IMR-90 (cell line): ENCODE data around the gene GIPC3. TPM values are rescaled to one million over a fixed set of nuclear protein-coding genes. Genes with fewer than 3 reads are reported as not detected.

Source experiments
- ATAC-seq: fragments of 200-7000 bp; cut with Tn5 transposase; 2 replicates; pipeline ENCODE4 v1.9.1; 2020; ENCODE audit warnings: low read depth, mild to moderate bottlenecking, moderate library complexity
- BruUV-seq: library from RNA; stranded (reverse); fragments of 400-500 nt; replicated peaks from 2 replicates; lab custom pipeline; 2021; lab: Mats Ljungman, UMichigan
- CTCF ChIA-PET: fragments of 300-600 bp; formaldehyde crosslinking; extraction: SDS; loops from one replicate; lab custom pipeline; 2021; ENCODE audit warnings: antibody characterized with exemption; lab: Yijun Ruan, JAX
- POLR2A ChIA-PET: fragments of 300-600 bp; sonication (Branson Sonifier 250); formaldehyde crosslinking; loops from one replicate; lab custom pipeline; 2022; ENCODE audit warnings: antibody characterized with exemption; ENCODE audit not compliant: unreplicated experiment; lab: Charles Lee
- DNase-seq: peaks from one replicate; pipeline ENCODE4 v3.0.0; 2013
- H2AFZ ChIP-seq: replicated peaks from 2 replicates; pipeline ENCODE3; 2013; ENCODE audit warnings: low read length, mild to moderate bottlenecking; ENCODE audit not compliant: poor library complexity
- H2AK5ac ChIP-seq: 2 replicates; pipeline ENCODE4 v1.6.1; 2013; ENCODE audit warnings: low read depth, low read length, inconsistent platforms
- H2AK9ac ChIP-seq: replicated peaks from 2 replicates; pipeline ENCODE3; 2013; ENCODE audit warnings: mild to moderate bottlenecking, low read depth, low read length, moderate library complexity; ENCODE audit not compliant: poor library complexity
- H2BK120ac ChIP-seq: 2 replicates; pipeline ENCODE4 v1.6.1; 2013; ENCODE audit warnings: low read depth, low read length, inconsistent platforms
- H2BK15ac ChIP-seq: 3 replicates; pipeline ENCODE4 v1.6.1; 2013; ENCODE audit warnings: low read depth, low read length, inconsistent platforms
- H2BK20ac ChIP-seq: 2 replicates; pipeline ENCODE4 v1.6.1; 2013; ENCODE audit warnings: low read depth, mild to moderate bottlenecking, inconsistent platforms, low read length, moderate library complexity
- H2BK5ac ChIP-seq: 2 replicates; pipeline ENCODE4 v1.6.1; 2013; ENCODE audit warnings: mild to moderate bottlenecking, low read depth, low read length, inconsistent platforms; ENCODE audit not compliant: poor library complexity, severe bottlenecking
- H3K14ac ChIP-seq: replicated peaks from 2 replicates; pipeline ENCODE4 v1.6.1; 2013; ENCODE audit warnings: low read depth, low read length, inconsistent platforms
- H3K18ac ChIP-seq: 2 replicates; pipeline ENCODE4 v1.6.1; 2013; ENCODE audit warnings: low read depth, low read length, control low read depth
- H3K23ac ChIP-seq: 2 replicates; pipeline ENCODE4 v1.6.1; 2013; ENCODE audit warnings: low read depth, low read length, inconsistent platforms
- H3K27ac ChIP-seq: 2 replicates; pipeline ENCODE4 v1.5.1; 2013; ENCODE audit warnings: mild to moderate bottlenecking, control low read depth, low read length; ENCODE audit not compliant: insufficient read depth
- H3K27me3 ChIP-seq: 2 replicates; pipeline ENCODE4 v1.6.1; 2013; ENCODE audit warnings: low read length; ENCODE audit not compliant: control insufficient read depth, insufficient read depth
- H3K36me3 ChIP-seq: 2 replicates; pipeline ENCODE4 v1.6.1; 2013; ENCODE audit warnings: low read length, mixed read lengths; ENCODE audit not compliant: control insufficient read depth, insufficient read depth
- H3K4ac ChIP-seq: 2 replicates; pipeline ENCODE4 v1.6.1; 2013; ENCODE audit warnings: low read depth, low read length, inconsistent platforms
- H3K4me1 ChIP-seq: 2 replicates; pipeline ENCODE4 v1.6.1; 2013; ENCODE audit warnings: low read length, mixed read lengths; ENCODE audit not compliant: control insufficient read depth, insufficient read depth
- H3K4me2 ChIP-seq: 2 replicates; pipeline ENCODE4 v1.6.1; 2013; ENCODE audit warnings: low read depth, mild to moderate bottlenecking, control low read depth, low read length, moderate library complexity
- H3K4me3 ChIP-seq: 2 replicates; pipeline ENCODE4 v1.5.1; 2013; ENCODE audit warnings: low read depth, mild to moderate bottlenecking, control low read depth, low read length, moderate library complexity; ENCODE audit not compliant: insufficient read depth
- H3K56ac ChIP-seq: 2 replicates; pipeline ENCODE4 v1.6.1; 2013; ENCODE audit warnings: low read length, inconsistent platforms; ENCODE audit not compliant: insufficient read depth; ENCODE audit errors: extremely low read depth
- H3K79me1 ChIP-seq, 2 experiments: 2 replicates each; pipeline ENCODE4 v1.6.1; 2013; ENCODE audit warnings: low read length in 2 of 2, inconsistent platforms in 1 of 2, low read depth in 1 of 2
- H3K9ac ChIP-seq: 2 replicates; pipeline ENCODE4 v1.6.1; 2013; ENCODE audit warnings: low read depth, low read length, control low read depth
- H3K9me1 ChIP-seq: 2 replicates; pipeline ENCODE4 v1.6.1; 2013; ENCODE audit warnings: low read length, inconsistent platforms; ENCODE audit not compliant: insufficient read depth
- H3K9me3 ChIP-seq: 2 replicates; pipeline ENCODE4 v1.6.1; 2013; ENCODE audit warnings: low read length; ENCODE audit not compliant: control insufficient read depth, insufficient read depth
- H4K20me1 ChIP-seq: 2 replicates; pipeline ENCODE4 v1.6.1; 2013; ENCODE audit warnings: low read length, inconsistent platforms; ENCODE audit not compliant: insufficient read depth
- H4K5ac ChIP-seq: 2 replicates; pipeline ENCODE4 v1.6.1; 2013; ENCODE audit warnings: mild to moderate bottlenecking, low read depth, low read length, control low read depth
- H4K8ac ChIP-seq, 2 experiments: 2 replicates each; pipeline ENCODE4 v1.6.1; 2013; ENCODE audit warnings: low read depth in 2 of 2, low read length in 2 of 2, control low read depth in 1 of 2, inconsistent platforms in 1 of 2
- H4K91ac ChIP-seq: 2 replicates; pipeline ENCODE4 v1.6.1; 2013; ENCODE audit warnings: low read depth, low read length, inconsistent platforms; ENCODE audit not compliant: insufficient read depth
- FOS ChIP-seq: fragments of 150-350 bp; IDR thresholded peaks from 2 replicates; pipeline ENCODE4 v1.6.1; 2016; ENCODE audit warnings: low read depth, low read length
- USF2 ChIP-seq: fragments of 150-350 bp; IDR thresholded peaks from 2 replicates; pipeline ENCODE4 v1.6.1; 2017; ENCODE audit warnings: mild to moderate bottlenecking, antibody characterized with exemption, low read length, low read depth
- WGBS, 2 experiments: methylation state at CpG; one replicate each; pipeline versions ENCODE4 v1.1.5 to v1.1.7; 2013; ENCODE audit warnings: missing lambda C conversion rate in 2 of 2; ENCODE audit not compliant: insufficient read length in 1 of 2; ENCODE audit errors: extremely low coverage in 2 of 2; 5-methylcytosine and 5-hydroxymethylcytosine counted together
- dilution Hi-C: fragments of 300-500 bp; cut with HindIII; formaldehyde crosslinking; loops from one replicate; pipeline ENCODE4 v1.14.3; 2018; ENCODE audit warnings: low sequenced_read_pairs; ENCODE audit not compliant: unreplicated experiment
- in situ Hi-C: fragments of 300-500 bp; cut with MboI; formaldehyde crosslinking; loops from 3 replicates; pipeline ENCODE4 v1.14.3; 2019; ENCODE audit warnings: low sequenced_read_pairs, inconsistent platforms, mixed read lengths
- intact Hi-C: fragments of 100-400 bp; cut with micrococcal nuclease; formaldehyde crosslinking; loops from 2 replicates; pipeline ENCODE4 v1.10.0; 2022
- polyA plus RNA-seq, 3 experiments: library from polyadenylated mRNA; depleted of rRNA; stranded (reverse); fragments of >200 nt; gene quantifications; 2 replicates each; pipeline ENCODE4 v1.2.3, GENCODE V29; 2012; ENCODE audit warnings: low replicate concordance in 1 of 3
- total RNA-seq: library from RNA; depleted of rRNA; stranded (reverse); fragments of >200 nt; gene quantifications from 2 replicates; pipeline ENCODE4 v1.2.3, GENCODE V29; 2012

Gene GIPC3
- total and polyA plus RNA-seq, 2 of the 4 experiments (the other 2 are of a cell fraction) = under 0.01 to 0.36 TPM

DNA sequence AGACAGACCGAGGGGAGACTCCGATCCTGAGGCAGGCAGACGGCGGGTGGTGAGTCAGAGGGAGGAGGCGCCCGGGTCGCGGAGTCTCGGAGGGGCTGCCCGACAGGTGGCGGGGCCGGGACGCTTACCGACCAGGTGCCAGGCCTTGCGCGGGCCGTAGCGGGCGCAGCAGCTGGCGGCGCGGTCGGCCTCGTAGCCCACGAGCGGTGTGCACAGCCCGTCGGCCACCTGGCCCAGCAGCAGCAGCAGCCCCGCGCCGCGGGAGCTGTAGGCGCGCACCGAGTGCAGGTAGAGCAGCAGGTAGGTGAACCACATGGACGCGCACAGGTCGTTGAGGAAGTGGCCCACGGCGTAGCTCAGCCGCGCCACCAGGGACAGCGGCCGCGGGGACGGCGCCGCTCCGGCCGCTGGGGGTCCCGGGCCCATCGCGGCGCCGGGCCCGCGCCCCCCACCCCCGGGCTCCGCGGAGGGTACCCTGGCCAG is 28.3 kb upstream of the GIPC3 start:
- CTCF ChIA-PET = no interaction called here
- H3K4me2 ChIP-seq = peak overlapping the region; percentile 84
- H4K8ac ChIP-seq = peak overlapping the region in 1 of 2 experiments; percentile 62; a peak in 1 of 4 replicates
- DNase-seq (peak; percentile 35), ATAC-seq (peak; percentile 21)
- no peak overlapping the region for H2BK120ac ChIP-seq
- TF ChIP-seq FOS (0 out of 2 replicates have a peak, but pooled peaks have one; percentile 36), USF2 (no peak)
- H2AK5ac ChIP-seq = peak overlapping the region; percentile 74
- H3K4me3 ChIP-seq = peak overlapping the region; percentile 95
- H2AK9ac ChIP-seq = peak overlapping the region; percentile 99
- H3K18ac ChIP-seq = no peak overlapping the region
- peak overlapping the region; percentile 75 for H2AFZ ChIP-seq
- POLR2A ChIA-PET = no interaction called here
- peak overlapping the region; percentile 60; the same call in 1 of the 2 replicates for H3K27ac ChIP-seq
- H3K4ac ChIP-seq = peak overlapping the region; percentile 83
- peak overlapping the region; percentile 89 for H3K14ac ChIP-seq
- 0% methylated on average over 23 of the region's 60 CpGs; no CpG with 5 or more reads in 1 of the 2 experiments for WGBS, 2 experiments
- intact Hi-C loops = no loop called here
- no peaks in the 10 kb centered on the region for H3K36me3 ChIP-seq
- H4K5ac ChIP-seq = no peak overlapping the region
- peaks cover 29 to 46% of the 10 kb centered on the region in 2 experiments for H3K79me1 ChIP-seq
- peak overlapping the region; percentile 96 for H3K23ac ChIP-seq
- H3K9me3 ChIP-seq = no peaks in the 10 kb centered on the region
- peaks cover 16% of the 10 kb centered on the region for H3K4me1 ChIP-seq
- H3K9me1 ChIP-seq = 0 out of 2 replicates have a peak, but pooled peaks cover 4% of the 10 kb centered on the region
- H3K9ac ChIP-seq = peak overlapping the region; percentile 84
- BruUV-seq = no TSS peak
- no peak overlapping the region for H2BK15ac ChIP-seq
- dilution Hi-C loops = no loop called here
- in situ Hi-C loops = no loop called here
- no peaks in the 10 kb centered on the region for H3K27me3 ChIP-seq
- H2BK5ac ChIP-seq = peak overlapping the region; percentile 25
- no peak overlapping the region for H2BK20ac ChIP-seq
- H4K20me1 ChIP-seq = peaks cover 24% of the 10 kb centered on the region
- no peak overlapping the region for H4K91ac ChIP-seq
- no peak overlapping the region; the same call in 1 of the 2 replicates for H3K56ac ChIP-seq
